ENCODE measurements around the gene ZNF568.

Gene ZNF568

GRCh38 chr19:36997152-36997842 is 81.2 kb downstream of the ZNF568 start:
- no peak for DNase-seq (ENCODE audit: low read depth in 2 of 2)
- no peak overlapping the region for H3K4me3 ChIP-seq (replicated peaks in 1 of 2; ENCODE audit: low read depth in 2 of 2, low read length in 2 of 2)
- TF ChIP-seq CTCF (IDR thresholded peaks at IDR 0.05; ENCODE audit: low read depth, low read length) = no peak

DNA sequence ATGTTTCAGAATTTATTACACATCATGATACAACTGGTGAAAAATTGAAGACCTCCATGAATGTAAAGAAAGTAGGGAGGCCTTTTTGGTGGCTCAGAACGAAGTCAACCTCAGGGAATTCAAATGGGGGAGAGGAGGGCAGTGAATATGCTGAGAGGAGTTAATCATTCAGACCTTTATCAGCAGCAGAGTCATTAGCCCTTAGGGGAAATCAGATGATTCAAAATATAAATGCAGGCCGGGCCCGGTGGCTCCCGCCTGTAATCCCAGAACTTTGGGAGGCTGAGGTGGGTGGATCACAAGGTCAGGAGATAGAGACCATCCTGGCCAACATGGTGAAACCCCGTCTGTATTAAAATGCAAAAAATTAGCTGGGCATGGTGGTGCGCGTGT is 81.7 kb downstream of the ZNF568 start:
- DNase-seq (ENCODE audit: low read depth in 2 of 2) = no peak
- H3K4me3 ChIP-seq (replicated peaks in 1 of 2; ENCODE audit: low read depth in 2 of 2, low read length in 2 of 2) = no peak overlapping the region
- no peak for TF ChIP-seq CTCF (IDR thresholded peaks at IDR 0.05; ENCODE audit: low read depth, low read length)

GRCh38 chr19:36999313-36999712 is 83.2 kb downstream of the ZNF568 start:
- no peak for TF ChIP-seq CTCF (IDR thresholded peaks at IDR 0.05; ENCODE audit: low read depth, low read length)
- no peak for DNase-seq (ENCODE audit: low read depth in 2 of 2)
- H3K4me3 ChIP-seq (replicated peaks in 1 of 2; ENCODE audit: low read depth in 2 of 2, low read length in 2 of 2) = no peak overlapping the region

GRCh38 chr19:37007587-37008220 is 91.6 kb downstream of the ZNF568 start:
- H3K4me3 ChIP-seq (replicated peaks in 1 of 2; ENCODE audit: low read depth in 2 of 2, low read length in 2 of 2) = peak overlapping the region; percentile 5 to 40
- no peak for TF ChIP-seq CTCF (IDR thresholded peaks at IDR 0.05; ENCODE audit: low read depth, low read length)
- peak; percentile 33 to 69 for DNase-seq (ENCODE audit: low read depth in 2 of 2)

DNA sequence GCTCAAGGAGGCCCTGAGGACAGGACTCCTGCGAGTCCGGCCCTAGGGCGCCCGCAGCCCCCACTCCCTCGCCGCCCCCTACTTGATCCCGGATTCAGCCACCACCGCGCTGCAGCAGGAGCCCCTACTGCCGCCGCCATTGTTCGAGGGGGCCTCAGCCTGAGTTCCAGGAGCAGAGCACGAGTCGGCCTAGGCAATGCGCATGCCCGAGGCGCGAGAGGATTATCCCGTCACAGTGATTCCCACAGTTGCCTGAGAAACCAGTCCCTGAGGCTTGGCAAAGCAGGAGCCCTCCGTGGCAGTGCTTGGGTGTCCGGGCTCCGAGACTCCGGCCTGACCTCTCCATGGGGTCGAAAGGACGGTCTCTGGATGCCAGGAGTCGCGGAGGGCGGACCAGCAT is 93.7 kb downstream of the ZNF568 start:
- no peak for DNase-seq (ENCODE audit: low read depth in 2 of 2)
- H3K4me3 ChIP-seq (replicated peaks in 1 of 2; ENCODE audit: low read depth in 2 of 2, low read length in 2 of 2) = no peak overlapping the region
- TF ChIP-seq CTCF (IDR thresholded peaks at IDR 0.05; ENCODE audit: low read depth, low read length) = no peak

- TF ChIP-seq CTCF (IDR thresholded peaks at IDR 0.05; ENCODE audit: low read depth, low read length) = no peak
- DNase-seq (ENCODE audit: low read depth in 2 of 2) = no peak
- no peak overlapping the region for H3K4me3 ChIP-seq (replicated peaks in 1 of 2; ENCODE audit: low read depth in 2 of 2, low read length in 2 of 2)
Measured at GRCh38 chr19:37012093-37012745, 96.1 kb downstream of the ZNF568 start.

Measured in cardiac fibroblast (primary cell).